Eye (tissue), 1 donor: ENCODE data around the gene NLRC5.

ENCODE experiments used
- DNase-seq: peaks from one replicate; pipeline ENCODE4 v3.0.0-alpha.2; 2015

The NLRC5 gene

GRCh38 chr16:57026778-57027062 is 37.4 kb downstream of the NLRC5 start:
- DNase-seq = no peak

DNA sequence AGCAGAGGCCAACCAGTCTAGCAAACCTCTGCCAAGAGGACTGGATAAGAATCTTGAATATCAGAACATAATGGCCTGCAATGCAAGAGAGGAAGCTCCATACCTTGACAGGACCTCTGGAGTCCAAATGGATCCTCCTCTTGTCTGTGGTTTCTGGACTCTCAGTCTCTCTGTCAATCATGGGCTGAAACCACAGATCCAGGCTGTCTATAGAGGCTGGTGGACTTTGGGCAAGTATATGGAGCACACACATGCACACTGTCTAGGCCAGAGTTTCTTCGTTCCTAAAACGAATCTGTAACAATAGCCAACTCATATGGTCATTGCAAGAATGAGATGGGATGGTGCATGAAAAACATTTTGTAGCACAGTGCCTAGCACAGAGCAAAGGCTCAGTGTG is 37.7 kb downstream of the NLRC5 start:
- DNase-seq = no peak

- DNase-seq = no peak
These were observed 38.7 kb downstream of the NLRC5 start for GRCh38 chr16:57028086-57028485.

DNA sequence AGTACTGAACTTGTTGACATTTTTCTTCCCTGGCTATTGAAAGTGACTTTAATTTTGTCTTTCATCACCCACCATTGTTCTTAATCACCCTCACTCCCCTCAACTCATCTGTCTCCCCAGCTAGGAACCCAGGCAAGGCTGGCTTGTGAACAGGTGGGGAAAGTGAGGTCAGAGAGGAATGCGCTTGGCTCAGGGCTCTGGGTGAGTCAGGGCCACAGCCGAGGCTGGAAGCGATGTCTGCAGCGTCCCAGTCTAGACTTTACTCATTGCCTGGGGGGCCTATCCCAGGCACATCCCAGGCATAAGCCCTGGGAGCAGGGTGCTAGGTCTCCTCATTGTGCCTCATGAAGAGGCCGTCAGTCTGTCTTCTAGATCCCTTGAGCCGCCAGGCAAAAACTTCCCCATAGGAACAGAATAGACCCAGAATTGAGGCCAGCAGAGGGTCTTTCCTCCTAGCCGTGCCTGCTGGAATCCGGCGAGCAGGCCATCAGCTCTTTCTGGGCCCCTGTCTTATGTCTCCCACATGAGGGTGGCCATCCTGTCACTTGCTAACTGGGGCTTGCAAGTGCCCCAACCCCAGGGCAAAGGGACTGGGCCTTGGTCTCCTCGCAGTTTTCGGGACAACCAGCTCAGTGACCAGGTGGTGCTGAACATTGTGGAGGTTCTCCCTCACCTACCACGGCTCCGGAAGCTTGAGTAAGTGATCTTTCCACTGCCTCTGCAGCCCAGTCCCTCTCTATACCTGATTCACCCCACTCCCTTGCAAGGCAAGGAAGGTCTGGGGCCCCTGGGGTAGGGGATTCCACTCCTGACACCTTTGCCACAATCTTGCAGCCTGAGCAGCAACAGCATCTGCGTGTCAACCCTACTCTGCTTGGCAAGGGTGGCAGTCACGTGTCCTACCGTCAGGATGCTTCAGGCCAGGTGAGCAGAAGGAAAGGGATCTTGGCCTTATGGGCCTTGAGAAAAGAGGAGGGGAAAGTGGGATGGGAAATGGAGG is 40.1 kb downstream of the NLRC5 start:
- DNase-seq = no peak

DNA sequence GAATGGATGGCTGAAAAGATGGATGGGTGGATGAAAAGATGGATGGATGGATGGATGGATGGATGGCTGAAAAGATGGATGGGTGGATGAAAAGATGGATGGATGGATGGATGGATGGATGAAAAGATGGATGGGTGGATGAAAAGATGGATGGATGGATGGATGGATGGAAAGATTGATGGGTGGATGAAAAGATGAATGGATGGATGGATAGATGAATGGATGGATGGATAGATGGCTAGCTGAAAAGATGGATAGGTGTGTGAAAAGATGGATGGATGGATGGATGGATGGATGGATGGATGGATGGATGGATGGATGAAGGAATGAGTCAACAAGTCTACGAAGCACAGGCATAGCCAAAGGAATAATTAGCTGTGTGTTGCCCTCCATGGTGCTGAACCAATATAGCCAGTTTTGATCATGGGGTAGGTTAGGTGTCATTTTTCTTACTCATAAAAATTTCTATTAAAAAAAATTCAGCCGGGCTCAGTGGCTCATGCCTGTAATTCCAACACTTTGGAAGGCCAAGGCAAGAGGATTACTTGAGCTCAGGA is 41.1 kb downstream of the NLRC5 start:
- no peak for DNase-seq

GRCh38 chr16:57031156-57031555 is 41.8 kb downstream of the NLRC5 start:
- DNase-seq = no peak

GRCh38 chr16:57032346-57032745 is 43.0 kb downstream of the NLRC5 start:
- DNase-seq = no peak

GRCh38 chr16:57032931-57033330 is 43.6 kb downstream of the NLRC5 start:
- no peak for DNase-seq

DNA sequence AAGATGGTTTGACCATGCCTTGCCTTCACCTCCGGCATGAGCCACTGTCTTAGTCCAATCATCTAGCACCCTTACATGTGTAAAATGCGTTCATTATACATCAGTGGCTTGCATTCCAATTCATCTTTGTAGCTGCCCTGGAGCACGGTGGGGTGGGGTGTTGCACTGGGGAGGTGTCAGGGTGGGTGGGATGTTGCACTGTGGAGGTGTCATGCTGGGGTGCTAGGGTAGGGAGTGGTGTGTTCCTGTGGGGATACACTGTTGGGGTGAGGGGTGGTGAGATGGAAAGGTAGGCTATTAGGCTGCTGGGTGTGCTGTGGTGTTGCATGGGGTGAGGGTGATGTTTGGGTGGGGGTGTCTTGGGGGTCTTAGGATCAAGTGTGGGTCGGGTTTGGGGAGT is 47.0 kb downstream of the NLRC5 start:
- no peak for DNase-seq

GRCh38 chr16:57036945-57037344 is 47.6 kb downstream of the NLRC5 start:
- DNase-seq = no peak

DNA sequence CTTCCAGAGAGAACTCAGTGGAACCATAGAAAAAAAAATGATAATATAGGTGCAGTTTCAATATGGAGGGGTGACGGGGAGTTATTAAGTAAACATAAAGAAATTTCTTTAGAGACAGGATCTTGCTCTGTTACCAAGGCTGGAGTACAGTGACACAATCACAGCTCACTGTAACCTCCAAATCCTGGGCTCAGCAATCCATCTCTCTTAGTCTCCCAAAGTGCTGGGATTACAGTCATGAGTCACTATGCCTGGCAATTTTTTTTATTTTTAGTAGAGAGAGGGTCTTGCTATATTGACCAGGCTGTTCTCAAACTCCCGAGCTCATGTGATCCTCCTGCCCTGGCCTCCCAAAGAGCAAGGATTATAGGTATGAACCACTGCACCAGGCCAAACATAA is 48.8 kb downstream of the NLRC5 start:
- DNase-seq = no peak

DNA sequence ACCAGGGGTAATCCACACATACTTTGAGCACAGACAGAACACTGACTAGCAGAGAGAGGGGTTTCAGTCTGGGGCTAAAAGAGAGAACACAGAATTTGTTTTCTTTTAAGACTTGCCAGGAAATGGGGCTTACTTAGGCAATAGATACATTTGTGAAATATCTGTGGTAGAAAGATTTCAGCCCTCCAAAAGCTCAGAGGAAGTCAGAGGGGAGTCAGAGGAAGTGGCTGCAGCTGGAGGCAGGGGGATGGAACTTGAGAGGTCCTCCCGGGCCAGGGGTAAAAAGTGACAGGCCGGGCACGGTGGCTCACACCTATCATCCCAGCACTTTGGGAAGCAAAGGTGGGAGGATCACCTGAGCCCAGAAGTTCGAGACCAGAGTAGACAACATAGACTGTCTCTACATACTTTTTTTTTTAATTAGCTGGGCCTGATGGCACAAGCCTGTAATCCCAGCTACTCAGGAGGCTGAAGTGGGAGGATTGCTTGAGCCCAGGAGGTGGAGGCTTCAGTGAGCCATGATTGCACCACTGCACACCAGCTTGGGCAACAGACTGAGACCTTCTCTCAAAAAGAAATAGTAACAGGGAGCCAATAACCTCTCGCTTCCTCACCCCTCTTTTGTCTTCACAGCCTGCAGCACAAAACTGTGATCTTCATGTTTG is 49.9 kb downstream of the NLRC5 start:
- peak; percentile 16 for DNase-seq

GRCh38 chr16:57041182-57042156 is 52.1 kb downstream of the NLRC5 start:
- no peak for DNase-seq

- no peak for DNase-seq
These were observed 53.1 kb downstream of the NLRC5 start for GRCh38 chr16:57042157-57043111.

- no peak for DNase-seq
These were observed 53.9 kb downstream of the NLRC5 start for GRCh38 chr16:57043248-57043647.

DNA sequence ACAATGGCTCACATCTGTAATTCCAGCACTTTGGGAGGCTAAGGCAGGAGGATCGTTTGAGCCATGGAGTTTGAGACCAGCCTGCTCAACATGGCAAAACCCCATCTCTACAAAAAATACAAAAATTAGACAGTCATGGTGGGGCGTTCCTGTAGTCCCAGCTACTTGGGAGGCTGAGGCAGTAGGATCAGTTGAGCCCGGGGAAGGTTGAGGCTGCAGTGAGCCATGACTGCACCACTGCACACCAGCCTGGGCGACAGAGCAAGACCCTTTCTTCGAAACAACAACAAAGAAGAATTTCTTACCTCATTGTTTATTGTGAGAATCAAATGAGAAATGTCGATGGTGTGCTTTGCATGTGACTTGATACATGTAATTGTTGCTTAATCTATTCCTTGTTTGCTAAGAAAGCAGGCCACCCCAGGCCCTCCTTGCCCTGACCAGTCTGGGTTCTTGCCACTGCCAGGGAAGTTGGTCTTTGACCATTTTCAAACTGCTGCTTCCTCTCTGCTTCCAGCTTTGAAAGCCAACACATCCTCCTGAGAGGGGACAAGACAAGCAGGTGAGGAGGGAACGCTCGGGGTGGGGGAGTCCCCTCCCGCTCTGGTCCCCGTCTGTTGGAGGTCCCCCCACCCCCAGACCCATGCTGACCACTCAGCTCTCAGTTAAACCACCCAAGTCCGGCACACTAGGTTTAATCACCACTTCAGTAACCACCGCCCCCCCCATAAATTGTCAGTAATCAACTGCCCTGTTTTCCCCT is 55.8 kb downstream of the NLRC5 start:
- no peak for DNase-seq

- DNase-seq = peak; percentile 84
These were observed 56.5 kb downstream of the NLRC5 start for GRCh38 chr16:57045694-57046381.

GRCh38 chr16:57048095-57048494 is 58.7 kb downstream of the NLRC5 start:
- no peak for DNase-seq

DNA sequence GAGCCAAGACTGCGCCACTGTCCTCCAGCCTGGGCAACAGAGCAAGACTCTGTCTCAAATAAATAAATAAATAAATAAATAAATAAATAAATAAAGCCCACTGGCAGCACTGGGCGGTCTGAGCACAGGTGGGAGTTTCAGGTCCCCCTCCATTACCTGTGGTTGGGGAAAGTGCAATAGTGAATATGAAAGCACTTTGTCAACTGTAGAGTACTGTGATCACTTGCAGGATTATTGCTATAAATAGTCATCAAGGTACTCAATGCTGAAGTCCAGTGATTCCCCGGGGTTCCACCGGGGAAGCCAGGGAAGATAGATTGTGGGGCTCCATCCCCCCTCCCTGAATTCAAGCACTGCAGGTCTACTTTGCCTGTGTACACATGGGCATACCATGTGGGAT is 60.3 kb downstream of the NLRC5 start:
- no peak for DNase-seq

DNA sequence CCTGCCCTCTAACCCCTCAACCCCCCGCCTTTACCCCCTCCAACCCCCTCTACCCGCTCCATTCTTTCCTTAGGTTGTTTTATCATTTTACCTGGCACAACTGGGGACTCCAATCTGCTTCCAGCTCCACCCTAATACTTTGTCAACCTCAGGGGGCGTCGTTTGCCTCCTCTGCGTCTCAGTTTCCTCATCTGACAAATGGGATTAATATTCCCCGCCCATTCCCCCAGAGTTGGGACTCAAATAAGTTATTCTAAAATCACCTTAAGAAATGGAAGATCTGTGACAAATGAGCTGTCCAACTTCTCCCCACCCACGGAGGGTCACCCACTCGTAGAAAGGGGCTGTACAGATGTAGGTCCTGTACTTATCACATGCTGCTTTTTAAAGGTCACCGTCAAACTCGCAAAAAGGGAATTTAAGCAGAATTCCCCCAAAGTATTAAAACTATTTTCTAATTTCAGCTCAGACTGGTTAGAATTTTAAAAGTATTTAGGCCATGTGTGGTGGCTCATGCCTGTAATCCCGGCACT is 62.4 kb downstream of the NLRC5 start:
- DNase-seq = no peak
